ENCODE measurements around the gene EXTL1. TPM values are rescaled to one million over a fixed set of nuclear protein-coding genes. Genes with fewer than 3 reads are reported as not detected.

EXTL1 gene
- total RNA-seq, 1 experiment from 2014 or later = 0.26 TPM

DNA sequence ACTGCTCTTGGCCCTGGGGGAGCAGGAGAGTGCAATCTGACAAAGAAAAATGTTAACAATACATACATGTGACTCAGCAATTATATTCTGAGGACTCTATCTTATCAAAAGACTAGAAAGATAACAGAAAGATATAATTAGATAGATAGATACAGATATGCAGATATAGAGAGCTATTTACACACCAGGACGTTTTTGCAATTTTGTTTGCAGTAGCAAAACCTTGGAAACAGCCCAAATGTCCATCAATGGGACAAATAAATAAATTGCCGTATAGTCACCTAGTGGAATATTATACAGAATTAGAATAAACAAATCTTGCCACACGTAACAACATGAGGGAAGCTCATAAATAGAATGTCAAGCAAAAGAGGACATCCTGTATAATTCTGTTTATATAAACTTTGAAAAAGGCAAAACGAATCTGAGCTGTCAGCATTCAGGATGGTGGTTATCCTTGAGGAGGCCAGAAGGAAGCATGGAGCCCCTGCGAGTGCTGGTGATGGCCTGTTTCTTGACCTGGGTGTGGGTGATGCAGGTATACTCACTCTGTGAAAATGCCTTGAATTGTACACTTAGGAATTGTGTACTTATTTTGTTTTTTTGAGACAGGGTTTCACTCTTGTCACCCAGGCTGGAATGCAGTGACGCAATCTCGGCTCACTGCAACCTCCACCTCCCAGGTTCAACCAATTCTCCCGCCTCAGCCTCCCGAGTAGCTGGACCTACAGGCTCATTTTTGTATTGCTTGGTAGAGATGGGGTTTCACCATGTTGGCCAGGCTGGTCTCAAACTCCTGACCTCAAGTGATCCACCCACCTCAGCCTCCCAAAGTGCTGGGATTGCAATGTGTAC, 58.6 kb downstream of the EXTL1 start:
- no peaks in the 10 kb centered on the region for H3K9me3 ChIP-seq (ENCODE audit: low read length)
- no peak overlapping the region for H3K9ac ChIP-seq (ENCODE audit: low read length)
- TF ChIP-seq, protein P1, sequence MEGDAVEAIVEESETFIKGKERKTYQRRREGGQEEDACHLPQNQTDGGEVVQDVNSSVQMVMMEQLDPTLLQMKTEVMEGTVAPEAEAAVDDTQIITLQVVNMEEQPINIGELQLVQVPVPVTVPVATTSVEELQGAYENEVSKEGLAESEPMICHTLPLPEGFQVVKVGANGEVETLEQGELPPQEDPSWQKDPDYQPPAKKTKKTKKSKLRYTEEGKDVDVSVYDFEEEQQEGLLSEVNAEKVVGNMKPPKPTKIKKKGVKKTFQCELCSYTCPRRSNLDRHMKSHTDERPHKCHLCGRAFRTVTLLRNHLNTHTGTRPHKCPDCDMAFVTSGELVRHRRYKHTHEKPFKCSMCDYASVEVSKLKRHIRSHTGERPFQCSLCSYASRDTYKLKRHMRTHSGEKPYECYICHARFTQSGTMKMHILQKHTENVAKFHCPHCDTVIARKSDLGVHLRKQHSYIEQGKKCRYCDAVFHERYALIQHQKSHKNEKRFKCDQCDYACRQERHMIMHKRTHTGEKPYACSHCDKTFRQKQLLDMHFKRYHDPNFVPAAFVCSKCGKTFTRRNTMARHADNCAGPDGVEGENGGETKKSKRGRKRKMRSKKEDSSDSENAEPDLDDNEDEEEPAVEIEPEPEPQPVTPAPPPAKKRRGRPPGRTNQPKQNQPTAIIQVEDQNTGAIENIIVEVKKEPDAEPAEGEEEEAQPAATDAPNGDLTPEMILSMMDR (conservative IDR thresholded peaks at IDR 0.05; ENCODE audit: low read depth, low read length) = no peak
- no peak for TF ChIP-seq EZH2 (IDR thresholded peaks at IDR 0.05; ENCODE audit: low read length, unreplicated experiment)
- no peak for TF ChIP-seq EZH2phosphoT487 (IDR thresholded peaks at IDR 0.05; ENCODE audit: borderline replicate concordance, low read length)
- no peaks in the 10 kb centered on the region for H3K79me2 ChIP-seq (ENCODE audit: low read length)
- no peak for DNase-seq
- H2AFZ ChIP-seq (ENCODE audit: low read length) = no peak overlapping the region
- no peak overlapping the region for H3K4me2 ChIP-seq (ENCODE audit: low read length)
- peaks cover 29% of the 10 kb centered on the region for H3K4me1 ChIP-seq (ENCODE audit: insufficient read depth, low read length)
- POLR2A ChIA-PET (ENCODE audit: unreplicated experiment) = no interaction called here
- intact Hi-C loops (cut with micrococcal nuclease) = no loop called here
- ATAC-seq = no peak
- CTCF ChIA-PET = interaction anchor here (0.8 kb wide), 1 partner anchor 185 kb away, joined by 4 read pairs; no protein-coding TSS in a partner anchor
- H3K27ac ChIP-seq (ENCODE audit: low read length) = no peak overlapping the region
- H3K9me2 ChIP-seq (replicated peaks; ENCODE audit: low read length) = no peaks in the 10 kb centered on the region
- H3K27me3 ChIP-seq (ENCODE audit: low read length) = no peaks in the 10 kb centered on the region
- no peaks in the 10 kb centered on the region for H3K36me3 ChIP-seq (ENCODE audit: low read depth, low read length)
- H3K4me3 ChIP-seq (ENCODE audit: low read length) = no peak overlapping the region
- BruUV-seq (replicated peaks) = no TSS peak
- no peaks in the 10 kb centered on the region for H3F3A ChIP-seq (ENCODE audit: low read length, unreplicated experiment)
- no peaks in the 10 kb centered on the region for H4K20me1 ChIP-seq (ENCODE audit: low read length)

DNA sequence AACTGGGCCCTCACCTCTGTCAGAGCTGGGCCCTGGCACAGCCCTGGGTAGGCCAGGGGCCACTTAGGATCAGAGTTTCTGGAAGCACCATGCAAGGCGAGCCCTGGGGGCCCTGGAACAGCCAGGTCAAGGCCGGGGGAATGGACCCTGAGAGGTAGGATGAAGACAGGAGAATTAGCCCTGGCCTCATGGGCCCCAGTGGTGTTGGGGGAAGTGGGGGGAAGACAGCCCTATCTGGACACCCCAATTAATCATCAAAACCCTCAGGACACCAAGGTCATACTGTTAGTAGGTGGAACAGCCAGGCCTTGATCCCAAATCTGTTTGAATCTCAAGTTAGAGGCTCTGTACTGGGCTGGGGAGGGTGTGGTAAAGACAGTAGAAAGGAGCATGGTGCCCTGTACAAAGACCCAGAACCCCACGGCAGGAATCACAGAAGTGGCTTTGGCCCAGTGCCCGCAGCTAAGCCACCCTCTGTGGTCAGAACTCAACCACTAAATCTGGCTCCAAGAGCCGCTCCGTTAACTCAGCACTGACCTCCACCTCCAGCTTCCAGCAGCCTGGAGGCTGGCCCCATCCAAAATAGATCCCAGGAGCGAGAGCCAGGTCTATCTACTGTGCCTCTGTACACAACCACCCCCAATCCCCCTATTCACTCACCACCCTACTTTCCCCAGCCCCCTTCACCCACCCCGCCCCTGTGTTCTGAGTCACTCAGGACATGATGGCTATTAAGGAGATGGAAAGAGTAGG, 59.9 kb downstream of the EXTL1 start:
- TF ChIP-seq, protein P1 (conservative IDR thresholded peaks at IDR 0.05; ENCODE audit: low read depth, low read length) = no peak
- TF ChIP-seq EZH2 (IDR thresholded peaks at IDR 0.05; ENCODE audit: low read length, unreplicated experiment) (no peak), EZH2phosphoT487 (IDR thresholded peaks at IDR 0.05; ENCODE audit: borderline replicate concordance, low read length) (no peak)
- Histone ChIP-seq H3K27me3 (ENCODE audit: low read length) (no peaks in the 10 kb centered on the region), H3K9me2 (replicated peaks; ENCODE audit: low read length) (no peaks in the 10 kb centered on the region), H4K20me1 (ENCODE audit: low read length) (no peaks in the 10 kb centered on the region), H3K9me3 (ENCODE audit: low read length) (no peaks in the 10 kb centered on the region), H3K4me2 (ENCODE audit: low read length) (no peak overlapping the region), H3K9ac (ENCODE audit: low read length) (no peak overlapping the region), H3F3A (ENCODE audit: low read length, unreplicated experiment) (no peaks in the 10 kb centered on the region), H3K27ac (ENCODE audit: low read length) (no peak overlapping the region), H2AFZ (ENCODE audit: low read length) (no peak overlapping the region), H3K4me3 (ENCODE audit: low read length) (no peak overlapping the region), H3K79me2 (ENCODE audit: low read length) (no peaks in the 10 kb centered on the region), H3K4me1 (ENCODE audit: insufficient read depth, low read length) (peaks cover 29% of the 10 kb centered on the region), H3K36me3 (ENCODE audit: low read depth, low read length) (no peaks in the 10 kb centered on the region)
- ChIA-PET CTCF (no interaction called here), POLR2A (ENCODE audit: unreplicated experiment) (no interaction called here)
- intact Hi-C loops (cut with micrococcal nuclease) = no loop called here
- DNase-seq (no peak), ATAC-seq (no peak)
- no TSS peak for BruUV-seq (replicated peaks)

DNA sequence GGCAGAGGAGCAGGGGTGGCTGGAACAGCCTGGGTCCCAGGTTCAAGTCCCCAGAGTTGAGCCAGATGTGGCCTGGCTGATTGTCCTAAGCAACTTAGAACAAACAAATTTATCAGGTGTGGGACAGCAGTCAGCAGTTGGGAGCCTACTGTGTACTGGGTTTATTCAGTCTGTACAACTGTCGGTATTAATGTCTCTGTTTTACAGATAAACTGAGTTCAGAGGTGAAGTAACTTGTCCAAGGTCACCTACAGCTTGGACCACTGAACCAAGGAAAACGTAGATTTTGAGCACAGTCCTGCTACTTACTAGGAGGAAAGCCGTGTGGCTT, 60.4 kb downstream of the EXTL1 start:
- Histone ChIP-seq H3K9ac (ENCODE audit: low read length) (no peak overlapping the region), H3K79me2 (ENCODE audit: low read length) (no peaks in the 10 kb centered on the region), H3F3A (ENCODE audit: low read length, unreplicated experiment) (no peaks in the 10 kb centered on the region), H3K4me3 (ENCODE audit: low read length) (no peak overlapping the region), H3K27me3 (ENCODE audit: low read length) (no peaks in the 10 kb centered on the region), H2AFZ (ENCODE audit: low read length) (no peak overlapping the region), H3K9me3 (ENCODE audit: low read length) (no peaks in the 10 kb centered on the region), H3K4me1 (ENCODE audit: insufficient read depth, low read length) (peaks cover 29% of the 10 kb centered on the region), H3K36me3 (ENCODE audit: low read depth, low read length) (no peaks in the 10 kb centered on the region), H3K27ac (ENCODE audit: low read length) (no peak overlapping the region), H4K20me1 (ENCODE audit: low read length) (no peaks in the 10 kb centered on the region), H3K9me2 (replicated peaks; ENCODE audit: low read length) (no peaks in the 10 kb centered on the region), H3K4me2 (ENCODE audit: low read length) (no peak overlapping the region)
- ChIA-PET CTCF (no interaction called here), POLR2A (ENCODE audit: unreplicated experiment) (no interaction called here)
- no TSS peak for BruUV-seq (replicated peaks)
- intact Hi-C loops (cut with micrococcal nuclease) = no loop called here
- TF ChIP-seq EZH2 (IDR thresholded peaks at IDR 0.05; ENCODE audit: low read length, unreplicated experiment) = no peak
- TF ChIP-seq EZH2phosphoT487 (IDR thresholded peaks at IDR 0.05; ENCODE audit: borderline replicate concordance, low read length) = no peak
- TF ChIP-seq, protein P1 (conservative IDR thresholded peaks at IDR 0.05; ENCODE audit: low read depth, low read length) = no peak
- ATAC-seq (no peak), DNase-seq (no peak)

Data from PC-3 (cell line).